ENCODE results near the gene PDE6G.
A peak's percentile ranks its signal among the peaks of the same experiment; 100 is the strongest.
"Not testable (repeated sequence)": the region's sequence is repeated elsewhere in the genome, so short reads cannot be mapped to it uniquely, and the experiment has no call there.

Gene PDE6G

GRCh38 chr17:81687770-81688541, 31.6 kb upstream of the PDE6G start:
- no peak for DNase-seq (ENCODE audit: low spot score)

GRCh38 chr17:81686614-81687013, 30.3 kb upstream of the PDE6G start:
- no peak for DNase-seq (ENCODE audit: low spot score)

- DNase-seq (ENCODE audit: low spot score) = no peak
Measured at GRCh38 chr17:81685108-81685507, 28.8 kb upstream of the PDE6G start.

- DNase-seq (ENCODE audit: low spot score) = no peak
Measured at GRCh38 chr17:81684442-81684911, 28.1 kb upstream of the PDE6G start.

- DNase-seq (ENCODE audit: low spot score) = peak; percentile 96
Measured at GRCh38 chr17:81683584-81684441, 27.5 kb upstream of the PDE6G start, which contains the start of the genes ARL16 and HGS. Gene ARL16 (minus strand): TSS chr17:81683797. CDS start chr17:81683753, 44 bp downstream. Gene HGS (plus strand): TSS chr17:81684011. CDS start chr17:81684067, 56 bp downstream.

GRCh38 chr17:81683208-81683583, 26.9 kb upstream of the PDE6G start:
- DNase-seq (ENCODE audit: low spot score) = no peak

GRCh38 chr17:81682565-81683207, 26.3 kb upstream of the PDE6G start:
- DNase-seq (ENCODE audit: low spot score) = no peak

- no peak for DNase-seq (ENCODE audit: low spot score)
Measured at GRCh38 chr17:81681672-81682071, 25.3 kb upstream of the PDE6G start.

GRCh38 chr17:81680150-81680549, 23.8 kb upstream of the PDE6G start:
- DNase-seq (ENCODE audit: low spot score) = no peak

GRCh38 chr17:81676906-81677305, 20.6 kb upstream of the PDE6G start:
- DNase-seq (ENCODE audit: low spot score) = no peak

GRCh38 chr17:81675515-81676221, 19.3 kb upstream of the PDE6G start:
- not testable (repeated sequence) for DNase-seq (ENCODE audit: low spot score)

- no peak for DNase-seq (ENCODE audit: low spot score)
Measured at GRCh38 chr17:81673561-81674258, 17.4 kb upstream of the PDE6G start.

GRCh38 chr17:81672954-81673353, 16.6 kb upstream of the PDE6G start:
- no peak for DNase-seq (ENCODE audit: low spot score)

GRCh38 chr17:81672504-81672903, 16.2 kb upstream of the PDE6G start:
- no peak for DNase-seq (ENCODE audit: low spot score)

- no peak for DNase-seq (ENCODE audit: low spot score)
Measured at GRCh38 chr17:81667754-81668153, 11.4 kb upstream of the PDE6G start.

GRCh38 chr17:81666342-81667191, 10.2 kb upstream of the PDE6G start, which contains the start of the genes CCDC137 and OXLD1:
Gene CCDC137 (plus strand): TSS chr17:81666737. CDS start chr17:81666767, 30 bp downstream.
Gene OXLD1 (minus strand): TSS chr17:81666605. CDS start chr17:81666577, 28 bp downstream.
- DNase-seq (ENCODE audit: low spot score) = peak; percentile 92

- DNase-seq (ENCODE audit: low spot score) = peak; percentile 18
Measured at GRCh38 chr17:81666092-81666341, 9.7 kb upstream of the PDE6G start.

GRCh38 chr17:81665205-81666091, 9.1 kb upstream of the PDE6G start:
- no peak for DNase-seq (ENCODE audit: low spot score)

- DNase-seq (ENCODE audit: low spot score) = no peak
Measured at GRCh38 chr17:81664051-81664470, 7.7 kb upstream of the PDE6G start.
